PFSK-1 (cell line): ENCODE data around the gene ARFGAP1.

Experiments
- FOXP2 ChIP-seq: optimal IDR thresholded peaks from 2 replicates; pipeline ENCODE3; 2011; ENCODE audit warnings: borderline replicate concordance, control low read depth, inconsistent platforms; ENCODE audit not compliant: insufficient read depth; ENCODE audit errors: extremely low read length, extremely low read depth
- POLR2AphosphoS5 ChIP-seq: IDR thresholded peaks from 2 replicates; pipeline ENCODE4 v1.6.1; 2012; ENCODE audit warnings: low read depth, mild to moderate bottlenecking, control low read depth, low read length, moderate library complexity
- REST ChIP-seq, 2 experiments: IDR thresholded peaks; 2 replicates each; pipeline versions ENCODE4 v1.6.1 to v1.8.0; 2011 to 2012; ENCODE audit warnings: low read depth in 2 of 2, low read length in 2 of 2, control low read depth in 1 of 2, inconsistent platforms in 1 of 2, mild to moderate bottlenecking in 1 of 2, moderate library complexity in 1 of 2; ENCODE audit not compliant: insufficient read depth in 1 of 2
- SIN3A ChIP-seq: IDR thresholded peaks from 2 replicates; pipeline ENCODE4 v1.6.1; 2012; ENCODE audit warnings: mild to moderate bottlenecking, low read length, moderate library complexity, borderline replicate concordance; ENCODE audit not compliant: insufficient read depth
- TAF1 ChIP-seq: IDR thresholded peaks from 2 replicates; pipeline ENCODE4 v1.6.1; 2012; ENCODE audit warnings: low read length, control low read depth, borderline replicate concordance; ENCODE audit not compliant: insufficient read depth

Gene ARFGAP1

GRCh38 chr20:63298731-63299312, 26.2 kb downstream of the ARFGAP1 start:
- TF ChIP-seq FOXP2 (no peak), SIN3A (no peak), TAF1 (no peak), POLR2AphosphoS5 (no peak), REST (IDR thresholded peaks at IDR 0.05; ENCODE audit: insufficient read depth in 1 of 2, low read depth in 2 of 2, low read length in 2 of 2) (no peak)

DNA sequence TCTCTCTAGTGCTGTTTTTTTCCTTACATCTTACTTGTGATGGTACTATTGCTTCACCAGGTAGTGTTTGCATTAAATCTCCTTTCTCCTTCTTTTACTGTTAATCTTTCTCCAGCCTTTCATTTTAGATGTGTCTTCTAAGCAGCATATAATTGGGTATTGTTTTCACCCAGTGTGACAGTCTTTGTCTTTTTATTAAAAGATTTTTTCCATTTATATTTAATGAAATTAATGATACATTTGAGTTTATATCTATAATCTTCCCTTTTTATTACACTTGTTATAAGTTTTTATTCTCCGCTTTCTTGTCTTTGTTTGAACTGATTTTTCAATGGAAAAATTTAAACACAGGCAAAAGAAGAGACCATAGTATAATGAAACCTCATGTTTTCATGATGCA, 29.1 kb downstream of the ARFGAP1 start:
- TF ChIP-seq FOXP2, result no peak
- no peak for TF ChIP-seq SIN3A
- TF ChIP-seq POLR2AphosphoS5, result no peak
- no peak for TF ChIP-seq REST (IDR thresholded peaks at IDR 0.05; ENCODE audit: insufficient read depth in 1 of 2, low read depth in 2 of 2, low read length in 2 of 2)
- TF ChIP-seq TAF1, result no peak

GRCh38 chr20:63303095-63303666, 30.6 kb downstream of the ARFGAP1 start:
- TF ChIP-seq FOXP2 (no peak), REST (IDR thresholded peaks at IDR 0.05; ENCODE audit: insufficient read depth in 1 of 2, low read depth in 2 of 2, low read length in 2 of 2) (no peak), POLR2AphosphoS5 (no peak), SIN3A (no peak), TAF1 (no peak)

DNA sequence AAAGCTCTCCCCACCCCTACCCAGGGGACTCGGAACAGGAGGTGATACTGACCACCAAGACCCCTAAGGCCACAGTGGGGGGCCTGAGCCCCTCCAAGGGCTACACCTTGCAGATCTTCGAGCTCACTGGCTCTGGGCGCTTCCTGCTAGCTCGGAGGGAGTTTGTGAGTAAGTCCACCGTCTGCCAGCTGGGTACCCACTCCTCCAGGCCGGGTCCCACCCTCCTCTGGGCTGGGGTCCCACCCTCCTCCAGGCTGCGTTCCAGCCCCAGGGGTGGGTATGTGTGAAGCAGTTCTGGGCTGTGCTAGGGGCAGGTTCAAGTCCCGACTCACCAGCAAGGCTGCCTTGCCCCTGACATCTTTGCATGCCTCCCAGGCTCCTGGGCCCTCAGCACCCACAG, 32.8 kb downstream of the ARFGAP1 start:
- TF ChIP-seq FOXP2, result no peak
- TF ChIP-seq SIN3A, result no peak
- TF ChIP-seq TAF1, result no peak
- no peak for TF ChIP-seq POLR2AphosphoS5
- no peak for TF ChIP-seq REST (IDR thresholded peaks at IDR 0.05; ENCODE audit: insufficient read depth in 1 of 2, low read depth in 2 of 2, low read length in 2 of 2)
